ENCODE measurements around the gene NDRG3.
"Not testable (repeated sequence)": the region's sequence is repeated elsewhere in the genome, so short reads cannot be mapped to it uniquely, and the experiment has no call there.

Gene NDRG3

GRCh38 chr20:36614781-36615557 is 130.9 kb downstream of the NDRG3 start:
- H3K4me1 ChIP-seq (ENCODE audit: low read depth, poor library complexity, severe bottlenecking) = peaks cover 10% of the 10 kb centered on the region
- H3K27me3 ChIP-seq (ENCODE audit: insufficient read depth, low read depth) = no peaks in the 10 kb centered on the region
- H3K4me3 ChIP-seq (IDR thresholded peaks at IDR 0.05; ENCODE audit: insufficient read depth, low read depth, low read length) = no peak overlapping the region
- TF ChIP-seq, protein P1, sequence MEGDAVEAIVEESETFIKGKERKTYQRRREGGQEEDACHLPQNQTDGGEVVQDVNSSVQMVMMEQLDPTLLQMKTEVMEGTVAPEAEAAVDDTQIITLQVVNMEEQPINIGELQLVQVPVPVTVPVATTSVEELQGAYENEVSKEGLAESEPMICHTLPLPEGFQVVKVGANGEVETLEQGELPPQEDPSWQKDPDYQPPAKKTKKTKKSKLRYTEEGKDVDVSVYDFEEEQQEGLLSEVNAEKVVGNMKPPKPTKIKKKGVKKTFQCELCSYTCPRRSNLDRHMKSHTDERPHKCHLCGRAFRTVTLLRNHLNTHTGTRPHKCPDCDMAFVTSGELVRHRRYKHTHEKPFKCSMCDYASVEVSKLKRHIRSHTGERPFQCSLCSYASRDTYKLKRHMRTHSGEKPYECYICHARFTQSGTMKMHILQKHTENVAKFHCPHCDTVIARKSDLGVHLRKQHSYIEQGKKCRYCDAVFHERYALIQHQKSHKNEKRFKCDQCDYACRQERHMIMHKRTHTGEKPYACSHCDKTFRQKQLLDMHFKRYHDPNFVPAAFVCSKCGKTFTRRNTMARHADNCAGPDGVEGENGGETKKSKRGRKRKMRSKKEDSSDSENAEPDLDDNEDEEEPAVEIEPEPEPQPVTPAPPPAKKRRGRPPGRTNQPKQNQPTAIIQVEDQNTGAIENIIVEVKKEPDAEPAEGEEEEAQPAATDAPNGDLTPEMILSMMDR (conservative IDR thresholded peaks at IDR 0.05; ENCODE audit: low read depth, low read length) = no peak
- no peak overlapping the region for H3K9ac ChIP-seq
- H2AFZ ChIP-seq (ENCODE audit: low read depth) = no peak overlapping the region
- no peaks in the 10 kb centered on the region; the same call in 1 of the 2 replicates for H4K20me1 ChIP-seq (ENCODE audit: insufficient read depth)
- no peak overlapping the region for H3K27ac ChIP-seq
- H3K79me2 ChIP-seq (ENCODE audit: insufficient read depth, low read depth) = 0 out of 2 replicates have a peak, but pooled peaks cover 8% of the 10 kb centered on the region
- peaks cover 4% of the 10 kb centered on the region; the same call in 1 of the 2 replicates for H3K36me3 ChIP-seq (ENCODE audit: insufficient read depth)
- H3K4me2 ChIP-seq = no peak overlapping the region

DNA sequence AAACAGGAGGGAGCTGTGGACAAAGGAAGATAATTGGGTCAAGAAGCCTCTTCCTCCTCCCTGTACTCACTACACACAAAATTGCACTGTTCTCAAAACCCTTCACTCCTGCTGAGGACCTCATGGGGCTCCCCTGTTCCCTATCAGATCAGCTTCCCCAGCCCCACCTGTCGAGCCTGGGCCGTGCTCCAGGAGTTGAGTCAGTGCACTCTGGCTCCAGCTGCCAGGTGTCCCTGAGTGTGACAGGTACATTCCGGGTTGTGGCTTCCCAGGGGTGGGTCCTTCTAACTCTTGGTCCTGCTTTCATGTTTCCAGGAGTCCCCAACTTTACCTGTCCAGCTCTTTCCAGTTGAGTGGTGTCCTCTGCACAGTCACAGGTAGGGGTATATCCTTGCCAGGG is 131.9 kb downstream of the NDRG3 start:
- TF ChIP-seq, protein P1 (conservative IDR thresholded peaks at IDR 0.05; ENCODE audit: low read depth, low read length) = no peak
- peaks cover 12% of the 10 kb centered on the region; the same call in 1 of the 2 replicates for H3K36me3 ChIP-seq (ENCODE audit: insufficient read depth)
- H3K4me2 ChIP-seq = no peak overlapping the region
- no peak overlapping the region for H3K27ac ChIP-seq
- peaks cover 16% of the 10 kb centered on the region; the same call in 1 of the 2 replicates for H3K79me2 ChIP-seq (ENCODE audit: insufficient read depth, low read depth)
- H3K4me3 ChIP-seq (IDR thresholded peaks at IDR 0.05; ENCODE audit: insufficient read depth, low read depth, low read length) = no peak overlapping the region
- no peaks in the 10 kb centered on the region for H3K27me3 ChIP-seq (ENCODE audit: insufficient read depth, low read depth)
- peaks cover 10% of the 10 kb centered on the region for H3K4me1 ChIP-seq (ENCODE audit: low read depth, poor library complexity, severe bottlenecking)
- H2AFZ ChIP-seq (ENCODE audit: low read depth) = no peak overlapping the region
- no peak overlapping the region for H3K9ac ChIP-seq
- no peaks in the 10 kb centered on the region; the same call in 1 of the 2 replicates for H4K20me1 ChIP-seq (ENCODE audit: insufficient read depth)

DNA sequence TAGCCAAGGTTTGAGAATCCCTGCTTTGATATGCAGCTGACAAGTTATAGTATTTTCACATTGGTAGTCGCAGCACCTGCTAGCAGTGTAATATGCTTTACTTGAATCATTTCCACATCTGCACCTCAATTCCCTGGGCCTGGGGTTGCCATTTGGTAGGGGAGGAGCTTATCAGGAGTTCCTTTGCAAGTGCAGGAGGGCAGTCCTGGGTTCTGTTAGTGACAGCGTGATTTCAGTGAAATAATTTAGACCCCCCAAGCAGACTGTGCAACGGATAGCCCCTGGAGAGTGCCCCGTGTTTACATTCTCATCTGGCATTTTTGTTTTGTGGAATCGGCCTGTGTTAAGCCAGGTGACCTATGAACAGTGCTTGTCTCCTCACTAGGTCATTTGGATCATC is 134.3 kb downstream of the NDRG3 start:
- Histone ChIP-seq H3K4me3 (IDR thresholded peaks at IDR 0.05; ENCODE audit: insufficient read depth, low read depth, low read length) (no peak overlapping the region), H3K27ac (no peak overlapping the region), H4K20me1 (ENCODE audit: insufficient read depth) (peaks cover 8% of the 10 kb centered on the region; the same call in 1 of the 2 replicates), H3K9ac (no peak overlapping the region), H3K36me3 (ENCODE audit: insufficient read depth) (peaks cover 20% of the 10 kb centered on the region; the same call in 1 of the 2 replicates), H3K4me2 (no peak overlapping the region), H3K4me1 (ENCODE audit: low read depth, poor library complexity, severe bottlenecking) (peaks cover 23% of the 10 kb centered on the region), H2AFZ (ENCODE audit: low read depth) (no peak overlapping the region), H3K27me3 (ENCODE audit: insufficient read depth, low read depth) (no peaks in the 10 kb centered on the region), H3K79me2 (ENCODE audit: insufficient read depth, low read depth) (peaks cover 38% of the 10 kb centered on the region)
- TF ChIP-seq, protein P1 (conservative IDR thresholded peaks at IDR 0.05; ENCODE audit: low read depth, low read length) = no peak

DNA sequence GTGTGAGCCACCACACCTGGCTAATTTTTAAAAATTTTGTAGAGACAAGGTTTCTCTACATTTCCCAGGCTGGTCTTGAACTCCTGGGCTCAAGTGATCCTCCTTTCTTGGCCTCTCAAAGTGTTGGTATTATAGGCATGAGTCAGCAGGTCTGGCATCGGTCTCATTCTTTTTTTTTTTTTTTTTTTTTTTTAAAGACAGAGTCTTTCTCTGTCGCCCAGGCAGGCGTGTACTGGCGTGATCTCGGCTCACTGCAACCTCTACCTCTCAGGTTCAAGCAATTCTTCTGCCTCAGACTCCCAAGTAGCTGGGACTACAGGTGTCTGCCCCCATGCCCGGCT is 137.5 kb downstream of the NDRG3 start:
- H4K20me1 ChIP-seq (ENCODE audit: insufficient read depth); H3K9ac ChIP-seq; H3K27ac ChIP-seq; H2AFZ ChIP-seq (ENCODE audit: low read depth); H3K4me3 ChIP-seq (IDR thresholded peaks at IDR 0.05; ENCODE audit: insufficient read depth, low read depth, low read length); H3K27me3 ChIP-seq (ENCODE audit: insufficient read depth, low read depth): not testable (repeated sequence)
- peaks cover 32% of the 10 kb centered on the region for H3K4me1 ChIP-seq (ENCODE audit: low read depth, poor library complexity, severe bottlenecking)
- peaks cover 20% of the 10 kb centered on the region; the same call in 1 of the 2 replicates for H3K36me3 ChIP-seq (ENCODE audit: insufficient read depth)
- H3K4me2 ChIP-seq = peak overlapping the region; percentile 92
- H3K79me2 ChIP-seq (ENCODE audit: insufficient read depth, low read depth) = peaks cover 49% of the 10 kb centered on the region

All from KMS-11 (cell line).